Brain microvascular endothelial cell (primary cell): ENCODE measurements around the gene PCBP3.

Experiments
- DNase-seq: peaks from one replicate; pipeline ENCODE4 v3.0.0-alpha.2; 2020
- H3K27ac ChIP-seq: fragments of 250-450 bp; sonication (Bioruptor Pico); 2 replicates; pipeline ENCODE4 v1.5.1; 2020; ENCODE audit warnings: mild to moderate bottlenecking, moderate library complexity
- H3K27me3 ChIP-seq: fragments of 250-450 bp; sonication (Bioruptor Pico); replicated peaks from 2 replicates; pipeline ENCODE4 v1.5.1; 2020; ENCODE audit warnings: mild to moderate bottlenecking
- H3K36me3 ChIP-seq: fragments of 250-450 bp; sonication (Bioruptor Pico); replicated peaks from 2 replicates; pipeline ENCODE4 v1.5.1; 2020; ENCODE audit warnings: mild to moderate bottlenecking
- H3K4me3 ChIP-seq: 2 replicates; pipeline ENCODE4 v1.5.1; 2011; ENCODE audit warnings: low read depth, mild to moderate bottlenecking, control low read depth, low read length, moderate library complexity
- in situ Hi-C: cut with HindIII; loops from 2 replicates; pipeline ENCODE4 v1.10.0; 2017; ENCODE audit warnings: low sequenced_read_pairs, low pct_ligation_motif_present
- TF ChIP-seq, protein P1 (sequence below): IDR thresholded peaks from 2 replicates; pipeline ENCODE4 v1.5.1; 2011; ENCODE audit warnings: low read depth, mild to moderate bottlenecking, moderate library complexity, low read length, control low read depth, inconsistent platforms; ENCODE audit errors: missing control alignments

PCBP3 gene

DNA sequence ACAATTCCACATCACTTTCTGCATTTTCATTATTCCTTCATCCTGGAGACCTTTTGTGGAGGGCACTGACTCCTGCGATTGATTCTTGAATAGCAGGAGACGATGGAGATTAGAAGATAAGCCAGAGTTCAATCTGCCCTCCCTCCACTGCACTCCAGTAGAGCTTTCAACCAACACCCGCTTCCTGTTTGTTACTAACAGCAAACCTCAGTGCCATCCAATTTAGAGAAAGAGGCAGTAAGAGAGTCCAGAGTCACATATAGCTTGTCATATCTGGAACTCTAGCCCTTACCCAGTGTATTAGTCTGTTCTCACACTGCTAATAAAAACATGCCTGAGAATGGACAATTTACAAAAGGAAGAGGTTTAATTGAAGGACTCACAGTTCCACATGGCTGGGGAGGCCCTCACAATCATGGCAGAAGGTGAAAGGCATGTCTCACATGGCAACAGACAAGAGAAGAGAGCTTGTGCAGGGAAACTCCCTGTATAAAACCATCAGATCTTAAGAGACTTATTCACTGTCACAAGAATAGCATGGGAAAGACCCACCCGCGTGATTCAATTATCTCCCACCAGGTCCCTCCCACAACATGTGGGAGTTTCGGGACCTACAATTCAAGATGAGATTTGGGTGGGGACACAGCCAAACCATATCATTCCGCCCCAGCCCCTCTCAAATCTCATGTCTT, 55.9 kb downstream of the PCBP3 start:
- Histone ChIP-seq H3K27ac (no peak overlapping the region), H3K27me3 (no peaks in the 10 kb centered on the region), H3K4me3 (no peak overlapping the region), H3K36me3 (no peaks in the 10 kb centered on the region)
- DNase-seq: no peak
- in situ Hi-C loops: no loop called here
- TF ChIP-seq, protein P1, sequence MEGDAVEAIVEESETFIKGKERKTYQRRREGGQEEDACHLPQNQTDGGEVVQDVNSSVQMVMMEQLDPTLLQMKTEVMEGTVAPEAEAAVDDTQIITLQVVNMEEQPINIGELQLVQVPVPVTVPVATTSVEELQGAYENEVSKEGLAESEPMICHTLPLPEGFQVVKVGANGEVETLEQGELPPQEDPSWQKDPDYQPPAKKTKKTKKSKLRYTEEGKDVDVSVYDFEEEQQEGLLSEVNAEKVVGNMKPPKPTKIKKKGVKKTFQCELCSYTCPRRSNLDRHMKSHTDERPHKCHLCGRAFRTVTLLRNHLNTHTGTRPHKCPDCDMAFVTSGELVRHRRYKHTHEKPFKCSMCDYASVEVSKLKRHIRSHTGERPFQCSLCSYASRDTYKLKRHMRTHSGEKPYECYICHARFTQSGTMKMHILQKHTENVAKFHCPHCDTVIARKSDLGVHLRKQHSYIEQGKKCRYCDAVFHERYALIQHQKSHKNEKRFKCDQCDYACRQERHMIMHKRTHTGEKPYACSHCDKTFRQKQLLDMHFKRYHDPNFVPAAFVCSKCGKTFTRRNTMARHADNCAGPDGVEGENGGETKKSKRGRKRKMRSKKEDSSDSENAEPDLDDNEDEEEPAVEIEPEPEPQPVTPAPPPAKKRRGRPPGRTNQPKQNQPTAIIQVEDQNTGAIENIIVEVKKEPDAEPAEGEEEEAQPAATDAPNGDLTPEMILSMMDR: no peak

DNA sequence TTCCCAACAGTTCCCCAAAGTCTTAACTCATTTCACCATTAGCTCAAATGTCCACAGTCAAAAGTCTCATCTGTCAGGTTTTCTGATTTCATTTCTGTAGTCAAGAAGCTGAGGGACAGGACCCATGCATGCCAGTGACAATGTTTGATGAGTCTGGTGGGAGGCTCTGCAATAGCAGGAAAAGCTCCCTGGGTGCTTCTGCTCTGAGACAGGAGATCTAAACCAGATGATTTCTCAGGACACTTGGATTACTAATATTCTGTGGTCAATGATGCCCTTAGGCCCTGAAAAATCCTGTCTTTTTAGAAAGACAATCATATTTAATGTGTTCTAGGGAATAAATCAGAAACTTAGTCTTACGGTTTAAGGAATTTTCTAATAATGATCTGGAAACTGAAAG, 56.4 kb downstream of the PCBP3 start:
- no peak overlapping the region for H3K27ac ChIP-seq
- TF ChIP-seq, protein P1: no peak
- H3K4me3 ChIP-seq: no peak overlapping the region
- H3K36me3 ChIP-seq: no peaks in the 10 kb centered on the region
- DNase-seq: no peak
- no peaks in the 10 kb centered on the region for H3K27me3 ChIP-seq
- in situ Hi-C loops: no loop called here

DNA sequence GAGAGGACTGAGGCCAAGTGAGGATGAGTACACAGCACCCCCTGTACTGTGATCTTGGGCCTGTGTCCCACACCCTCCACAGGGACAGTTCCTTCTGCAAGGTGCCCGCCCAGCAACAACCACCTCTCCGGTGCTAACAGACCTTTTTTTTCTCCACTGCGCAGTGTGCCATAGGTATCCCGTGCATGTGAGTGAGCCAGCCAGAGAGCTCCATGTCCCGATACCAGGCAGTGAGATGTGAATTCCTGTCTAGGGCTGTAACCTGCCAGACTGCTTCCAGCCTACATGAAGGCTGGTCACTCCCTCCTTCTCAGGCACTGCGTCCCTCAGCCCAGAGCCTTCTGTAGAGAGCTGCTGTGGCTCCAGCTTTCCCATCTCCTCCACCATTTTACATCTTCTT, 56.9 kb downstream of the PCBP3 start:
- DNase-seq: no peak
- in situ Hi-C loops: no loop called here
- no peak overlapping the region for H3K27ac ChIP-seq
- H3K4me3 ChIP-seq: no peak overlapping the region
- TF ChIP-seq, protein P1: no peak
- no peaks in the 10 kb centered on the region for H3K27me3 ChIP-seq
- no peaks in the 10 kb centered on the region for H3K36me3 ChIP-seq

DNA sequence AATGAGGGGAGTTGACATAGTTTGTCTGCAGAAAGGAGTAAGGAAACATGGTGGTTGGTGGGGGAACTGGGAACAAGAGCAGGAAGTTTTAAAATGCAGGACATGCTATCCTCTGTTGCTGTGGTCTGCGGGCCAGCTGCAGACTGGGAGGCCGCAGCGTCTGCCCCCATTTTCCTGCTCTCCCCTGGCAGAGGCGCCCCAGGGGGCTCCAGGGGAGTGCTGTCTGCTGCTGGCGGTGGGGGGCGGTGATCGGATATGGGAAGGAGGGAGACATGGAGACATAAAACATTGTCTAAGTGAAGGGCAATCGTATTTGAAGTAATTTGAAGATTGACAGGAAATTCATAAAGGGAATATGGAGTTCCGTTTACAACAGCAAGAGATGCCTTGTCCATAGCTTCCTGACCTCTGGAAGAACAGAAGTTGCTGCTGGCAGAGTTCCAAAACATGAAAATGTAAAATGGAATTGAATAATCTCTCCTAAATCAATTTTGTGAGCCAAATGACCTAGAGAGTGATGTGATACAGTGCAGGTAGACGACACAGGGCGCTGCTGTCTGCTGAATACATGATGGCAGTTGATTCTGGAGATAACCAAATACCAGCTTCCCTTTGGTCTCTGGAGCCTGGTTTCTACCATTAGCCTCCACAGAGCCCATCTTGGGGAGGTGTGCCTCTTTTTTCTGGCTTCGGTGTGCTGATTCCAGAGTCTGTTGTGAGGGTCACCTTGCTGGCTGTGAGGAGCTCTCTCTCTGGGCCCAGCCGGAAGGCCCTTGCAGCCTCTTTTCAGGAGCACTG, 61.0 kb downstream of the PCBP3 start:
- DNase-seq: no peak
- Histone ChIP-seq H3K36me3 (no peaks in the 10 kb centered on the region), H3K27me3 (no peaks in the 10 kb centered on the region), H3K4me3 (no peak overlapping the region), H3K27ac (no peak overlapping the region)
- TF ChIP-seq, protein P1: no peak
- in situ Hi-C loops: no loop called here

DNA sequence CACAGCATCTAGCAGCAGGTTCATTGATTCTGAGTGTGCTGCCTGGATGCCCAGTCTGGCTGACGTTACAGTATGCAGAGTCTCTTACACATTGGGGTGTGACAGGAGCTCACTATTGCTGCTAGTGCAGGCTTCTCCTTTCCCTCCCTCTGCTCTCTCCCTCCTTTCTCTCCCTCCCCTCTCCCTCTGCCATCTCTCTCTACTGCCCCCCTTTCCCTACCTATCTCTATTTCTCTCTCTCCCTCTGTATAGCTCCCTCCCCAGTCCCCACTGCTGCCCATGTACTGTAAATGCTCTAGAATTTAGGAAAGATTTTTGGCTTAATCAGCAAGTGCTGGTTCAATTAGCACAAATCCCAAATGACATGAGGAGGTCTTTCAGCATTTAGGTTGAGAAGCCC, 62.8 kb downstream of the PCBP3 start:
- no peak overlapping the region for H3K4me3 ChIP-seq
- in situ Hi-C loops: no loop called here
- H3K27me3 ChIP-seq: no peaks in the 10 kb centered on the region
- TF ChIP-seq, protein P1: no peak
- no peaks in the 10 kb centered on the region for H3K36me3 ChIP-seq
- H3K27ac ChIP-seq: no peak overlapping the region
- no peak for DNase-seq

DNA sequence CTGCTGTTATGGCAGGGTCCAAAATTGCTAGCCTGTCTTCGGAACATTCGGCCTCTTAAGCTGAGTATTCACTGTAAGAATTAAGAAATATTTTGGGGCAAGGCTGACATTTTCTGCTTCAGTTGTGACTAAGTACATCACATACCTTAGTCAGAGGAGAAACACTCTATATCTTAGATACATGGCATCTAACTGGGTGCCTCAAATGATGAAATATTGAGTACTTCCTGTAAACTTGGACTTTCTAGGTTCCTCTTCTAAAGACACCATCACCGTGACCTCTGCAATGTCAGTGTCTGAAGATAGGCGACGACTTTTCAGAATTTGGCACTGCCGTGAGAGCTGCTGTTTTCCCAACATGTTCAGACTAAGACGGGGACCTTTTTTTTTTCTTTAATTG, 65.6 kb downstream of the PCBP3 start:
- no peak for DNase-seq
- no peaks in the 10 kb centered on the region for H3K27me3 ChIP-seq
- in situ Hi-C loops: no loop called here
- H3K4me3 ChIP-seq: no peak overlapping the region
- no peaks in the 10 kb centered on the region for H3K36me3 ChIP-seq
- no peak overlapping the region for H3K27ac ChIP-seq
- TF ChIP-seq, protein P1: no peak
